Measurements from ENCODE around the gene C22orf39. TPM values are rescaled to one million over a fixed set of nuclear protein-coding genes. Genes with fewer than 3 reads are reported as not detected.

C22orf39 gene
- 47.2 and 55.1 TPM in 2 replicates for total RNA-seq
- 38.4 TPM for total RNA-seq (2013)
- 33.9 and 37.7 TPM in 2 replicates for polyA plus RNA-seq
- 52.4 and 53.6 TPM in 2 replicates for polyA minus RNA-seq

- no peaks in the 10 kb centered on the region for H3K9me3 ChIP-seq (ENCODE audit: control extremely low read depth in 1 of 3, control insufficient read depth in 2 of 3, insufficient read depth in 1 of 3, low read length in 2 of 3)
- peak within 1 kb of the TSS; percentile 92 to 96 for H3K27ac ChIP-seq (ENCODE audit: low read length in 2 of 2)
- Mint-ChIP-seq H3K27me3 (no peaks in the 10 kb centered on the region), H3K4me1 (peaks cover 39% of the 10 kb centered on the region), H3K27ac (peak within 1 kb of the TSS; percentile 98), H3K9me3 (ENCODE audit: insufficient read depth) (no peaks in the 10 kb centered on the region), H3K4me3 (peak within 1 kb of the TSS; percentile 99)
- ATAC-seq (ENCODE audit: low read depth) (peak; percentile 87), DNase-seq (peak; percentile 94)
- under 1% methylated on average over 92 of the region's 92 CpGs for WGBS (ENCODE audit: insufficient coverage)
- peak within 1 kb of the TSS; percentile 82 for H3K4me2 ChIP-seq (replicated peaks; ENCODE audit: low read depth, low read length, poor library complexity, severe bottlenecking)
- peak within 1 kb of the TSS; percentile 76 for H2AFZ ChIP-seq (ENCODE audit: insufficient read depth, low read depth, low read length, poor library complexity, severe bottlenecking)
- H3K4me3 ChIP-seq (ENCODE audit: control extremely low read depth in 1 of 5, extremely low read depth in 1 of 5, insufficient read depth in 1 of 5, low read depth in 2 of 5, low read length in 4 of 5) = peak within 1 kb of the TSS; percentile 65 to 82 (median 80)
- H4K20me1 ChIP-seq (ENCODE audit: control insufficient read depth, insufficient read depth, low read length, poor library complexity, severe bottlenecking) = peaks cover 13% of the 10 kb centered on the region
- intact Hi-C loops (cut with micrococcal nuclease) = loop anchor here (1.0 to 5.0 kb wide), 6 partner anchors 15 to 325 kb away; partner anchors contain the start of genes CDC45, CLTCL1, DGCR2 and MRPL40
- POLR2A ChIA-PET = interaction anchor here (0.5 to 4.5 kb wide), 9 partner anchors 14 to 273 kb away, joined by 3 to 29 read pairs (median 3); partner anchors contain the start of genes CDC45, CLTCL1, HIRA and MRPL40
- H3K79me2 ChIP-seq (ENCODE audit: control insufficient read depth, insufficient read depth, low read length) = peaks cover 64% of the 10 kb centered on the region
- peaks cover 16 to 27% of the 10 kb centered on the region in 2 donors for H3K4me1 ChIP-seq (ENCODE audit: control insufficient read depth in 2 of 2, insufficient read depth in 2 of 2, low read length in 2 of 2)
- no peaks in the 10 kb centered on the region for H3K27me3 ChIP-seq (replicated peaks in 1 of 4; ENCODE audit: control extremely low read depth in 1 of 4, control insufficient read depth in 3 of 4, insufficient read depth in 4 of 4, low read length in 3 of 4)
- peaks cover 0 to 44% of the 10 kb centered on the region in 2 experiments for H3K36me3 ChIP-seq (replicated peaks in 1 of 2; ENCODE audit: control extremely low read depth in 1 of 2, control insufficient read depth in 1 of 2, extremely low read depth in 1 of 2, insufficient read depth in 2 of 2, low read length in 1 of 2)
- peak within 1 kb of the TSS; percentile 84 for H3K9ac ChIP-seq (ENCODE audit: low read length)
- TF ChIP-seq CTCF (IDR thresholded peaks at IDR 0.05) (no peak), EZH2 (IDR thresholded peaks at IDR 0.05; ENCODE audit: borderline replicate concordance, insufficient read depth, low read depth, low read length, poor library complexity, severe bottlenecking) (no peak)
- CTCF ChIA-PET = interaction anchor here (0.7 to 1.8 kb wide), 7 partner anchors 14 to 303 kb away, joined by 3 to 5 read pairs (median 4); partner anchors contain the start of genes CDC45, ESS2 and MRPL40
Measured at GRCh38 chr22:19447330-19448075, at the start of gene C22orf39. C22orf39 (minus strand) TSS chr22:19447711; CDS start chr22:19447688, 23 bp downstream.

- H3K27me3 Mint-ChIP-seq = no peaks in the 10 kb centered on the region
- H3K4me1 Mint-ChIP-seq = no peaks in the 10 kb centered on the region
- CTCF ChIA-PET = interaction anchor here (2.1 kb wide), 1 partner anchor 133 kb away, joined by 14 read pairs; no protein-coding TSS in a partner anchor
- H3K4me1 ChIP-seq (ENCODE audit: control insufficient read depth in 2 of 2, insufficient read depth in 2 of 2, low read length in 2 of 2) = no peaks in the 10 kb centered on the region
- no peak overlapping the region for H3K9ac ChIP-seq (ENCODE audit: low read length)
- DNase-seq (no peak), ATAC-seq (ENCODE audit: low read depth) (no peak)
- POLR2A ChIA-PET = no interaction called here
- no peak overlapping the region for H3K27ac ChIP-seq (ENCODE audit: low read length in 2 of 2)
- no peak overlapping the region for H2AFZ ChIP-seq (ENCODE audit: insufficient read depth, low read depth, low read length, poor library complexity, severe bottlenecking)
- H3K9me3 ChIP-seq (ENCODE audit: control extremely low read depth in 1 of 3, control insufficient read depth in 2 of 3, insufficient read depth in 1 of 3, low read length in 2 of 3) = no peaks in the 10 kb centered on the region
- no peak for TF ChIP-seq EZH2 (IDR thresholded peaks at IDR 0.05; ENCODE audit: borderline replicate concordance, insufficient read depth, low read depth, low read length, poor library complexity, severe bottlenecking)
- no peak for TF ChIP-seq CTCF (IDR thresholded peaks at IDR 0.05)
- WGBS (ENCODE audit: insufficient coverage) = 84% methylated on average over 3 of the region's 3 CpGs
- H3K27ac Mint-ChIP-seq = no peak overlapping the region
- H3K27me3 ChIP-seq (replicated peaks in 1 of 4; ENCODE audit: control extremely low read depth in 1 of 4, control insufficient read depth in 3 of 4, insufficient read depth in 4 of 4, low read length in 3 of 4) = no peaks in the 10 kb centered on the region
- no peaks in the 10 kb centered on the region for H3K79me2 ChIP-seq (ENCODE audit: control insufficient read depth, insufficient read depth, low read length)
- H3K4me3 ChIP-seq (ENCODE audit: control extremely low read depth in 1 of 5, extremely low read depth in 1 of 5, insufficient read depth in 1 of 5, low read depth in 2 of 5, low read length in 4 of 5) = no peak overlapping the region
- no peak overlapping the region for H3K4me3 Mint-ChIP-seq
- no peaks in the 10 kb centered on the region for H4K20me1 ChIP-seq (ENCODE audit: control insufficient read depth, insufficient read depth, low read length, poor library complexity, severe bottlenecking)
- H3K36me3 ChIP-seq (replicated peaks in 1 of 2; ENCODE audit: control extremely low read depth in 1 of 2, control insufficient read depth in 1 of 2, extremely low read depth in 1 of 2, insufficient read depth in 2 of 2, low read length in 1 of 2) = no peaks in the 10 kb centered on the region
- intact Hi-C loops (cut with micrococcal nuclease) = no loop called here
- H3K4me2 ChIP-seq (replicated peaks; ENCODE audit: low read depth, low read length, poor library complexity, severe bottlenecking) = no peak overlapping the region
- no peaks in the 10 kb centered on the region for H3K9me3 Mint-ChIP-seq (ENCODE audit: insufficient read depth)
Measured at GRCh38 chr22:19497245-19497644, 49.7 kb upstream of the C22orf39 start.

Data from B cell (primary cell).